UCSD-AML1 (cell line): ENCODE measurements around the gene NT5C2.
"Not testable (repeated sequence)": the region's sequence is repeated elsewhere in the genome, so short reads cannot be mapped to it uniquely, and the experiment has no call there.

Experiments
- DNase-seq: peaks from one replicate; lab custom pipeline; 2025; ENCODE audit not compliant: unreplicated experiment; lab: John Stamatoyannopoulos, UW

Gene NT5C2

GRCh38 chr10:103203466-103203865 is 10.4 kb upstream of the NT5C2 start:
- DNase-seq, result no peak

GRCh38 chr10:103202319-103202718 is 9.2 kb upstream of the NT5C2 start:
- no peak for DNase-seq

- DNase-seq, result no peak
These were observed 6.4 kb upstream of the NT5C2 start for GRCh38 chr10:103199488-103199887.

GRCh38 chr10:103198648-103199047 is 5.6 kb upstream of the NT5C2 start:
- DNase-seq, result no peak

GRCh38 chr10:103197903-103198302 is 4.8 kb upstream of the NT5C2 start:
- no peak for DNase-seq

GRCh38 chr10:103197174-103197573 is 4.1 kb upstream of the NT5C2 start:
- peak; percentile 68 for DNase-seq

- no peak for DNase-seq
These were observed 3.4 kb upstream of the NT5C2 start for GRCh38 chr10:103196516-103196915.

- no peak for DNase-seq
These were observed 903 bp upstream of the NT5C2 start for GRCh38 chr10:103193820-103194529.

GRCh38 chr10:103192451-103193106 is 493 bp downstream of the NT5C2 start:
- peak; percentile 83 for DNase-seq

GRCh38 chr10:103192089-103192450 is 1.0 kb downstream of the NT5C2 start:
- no peak for DNase-seq

GRCh38 chr10:103191198-103191597 is 1.9 kb downstream of the NT5C2 start:
- DNase-seq, result not testable (repeated sequence)

- no peak for DNase-seq
These were observed 4.2 kb downstream of the NT5C2 start for GRCh38 chr10:103188853-103189252.

- no peak for DNase-seq
These were observed 6.9 kb downstream of the NT5C2 start for GRCh38 chr10:103186128-103186527.

- DNase-seq, result no peak
These were observed 8.5 kb downstream of the NT5C2 start for GRCh38 chr10:103184615-103185014.

GRCh38 chr10:103183991-103184451 is 9.1 kb downstream of the NT5C2 start:
- DNase-seq, result not testable (repeated sequence)

- no peak for DNase-seq
These were observed 11.8 kb downstream of the NT5C2 start for GRCh38 chr10:103181244-103181643.

- DNase-seq, result no peak
These were observed 12.6 kb downstream of the NT5C2 start for GRCh38 chr10:103180491-103180890.

- DNase-seq, result no peak
These were observed 15.9 kb downstream of the NT5C2 start for GRCh38 chr10:103177123-103177522.

GRCh38 chr10:103175580-103176285 is 17.3 kb downstream of the NT5C2 start:
- DNase-seq, result no peak

GRCh38 chr10:103174324-103174723 is 18.7 kb downstream of the NT5C2 start:
- DNase-seq, result not testable (repeated sequence)

- DNase-seq, result no peak
These were observed 21.8 kb downstream of the NT5C2 start for GRCh38 chr10:103171278-103171677.

- DNase-seq, result no peak
These were observed 24.6 kb downstream of the NT5C2 start for GRCh38 chr10:103168438-103168837.
